HG02981 (cell line): ENCODE data around the gene TFG.

ENCODE experiments used
- ATAC-seq: cut with Tn5 transposase; IDR thresholded peaks from one replicate; pipeline ENCODE4 v1.9.1; 2021; ENCODE audit warnings: mild to moderate bottlenecking, moderate library complexity; ENCODE audit not compliant: unreplicated experiment

The TFG gene

GRCh38 chr3:100783619-100784018, 74.3 kb downstream of the TFG start:
- no peak for ATAC-seq

DNA sequence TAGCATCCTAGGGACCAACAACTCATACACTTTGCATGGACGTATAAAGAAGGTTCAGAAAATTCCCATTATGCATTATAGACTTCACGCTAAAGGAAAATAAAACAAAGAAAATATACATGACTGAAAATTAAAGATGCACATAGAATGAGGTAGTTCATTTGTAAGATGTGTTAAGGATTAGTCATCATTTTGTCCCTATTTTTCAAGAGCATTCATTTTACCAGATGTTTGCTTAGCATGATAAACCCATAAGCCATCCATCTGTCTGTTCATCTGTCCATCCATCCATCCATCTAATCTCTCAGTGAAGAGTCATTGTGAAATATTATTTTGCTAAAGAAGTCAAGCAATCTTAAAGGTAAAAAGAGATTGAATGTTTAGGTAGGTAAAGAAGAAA, 80.3 kb downstream of the TFG start:
- no peak for ATAC-seq

DNA sequence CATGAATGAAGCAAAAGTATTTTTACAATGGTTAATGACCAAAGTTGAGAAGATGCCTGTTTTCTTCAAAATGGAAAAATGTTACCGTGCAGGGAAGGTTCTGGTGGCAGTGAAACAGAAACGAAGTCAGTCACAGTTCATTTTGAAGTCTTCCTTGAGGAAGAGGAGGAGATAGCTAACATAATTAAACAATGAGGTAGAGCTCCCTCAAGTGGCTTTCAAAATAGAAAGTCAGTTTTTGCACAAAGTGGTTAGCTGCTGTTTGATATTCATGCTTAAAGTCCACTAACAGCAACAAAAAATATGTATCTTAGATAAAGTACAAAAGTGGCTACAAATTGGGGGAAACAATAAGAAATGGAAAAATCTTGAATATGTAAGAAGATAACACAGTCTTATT, 87.3 kb downstream of the TFG start:
- ATAC-seq, result no peak

DNA sequence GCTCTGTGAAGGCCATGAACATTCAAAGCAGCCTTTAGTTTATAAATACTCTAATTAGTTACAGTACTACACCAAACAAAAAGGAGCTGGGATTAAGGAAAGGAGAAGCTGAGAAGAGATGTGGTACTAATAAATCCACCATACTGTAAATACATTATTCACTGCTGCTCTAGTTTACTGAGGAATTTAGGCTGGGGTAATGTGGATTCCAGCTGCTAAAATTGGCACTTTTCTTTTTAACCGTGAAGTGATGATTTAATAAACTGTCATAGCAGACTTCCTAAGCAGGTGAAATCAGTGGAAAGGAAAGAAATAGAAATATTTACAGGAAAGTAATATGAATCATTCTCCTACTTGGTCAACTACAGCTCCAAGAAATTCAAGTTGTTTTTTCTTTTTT, 88.7 kb downstream of the TFG start:
- no peak for ATAC-seq
